SK-N-SH treated with all-trans-retinoic acid at 6 μM for 48 hours (cell line): ENCODE results near the gene FANCG.

Experiments
- ATAC-seq: fragments of 200-7000 bp; cut with Tn5 transposase; 3 replicates; pipeline ENCODE4 v1.9.1; 2020; ENCODE audit warnings: mild to moderate bottlenecking, moderate library complexity
- ARNTL ChIP-seq: fragments of 450-650 bp; formaldehyde crosslinking; IDR thresholded peaks from 2 replicates; pipeline ENCODE4 v1.5.0; 2020; ENCODE audit warnings: low read depth, mild to moderate bottlenecking, moderate library complexity, borderline replicate concordance
- CREB5 ChIP-seq: fragments of 250-450 bp; sonication (Bioruptor Pico); IDR thresholded peaks from 2 replicates; pipeline ENCODE4 v1.5.1; 2020; ENCODE audit warnings: low read depth, mild to moderate bottlenecking, moderate library complexity
- CSDC2 ChIP-seq: fragments of 250-450 bp; sonication (Bioruptor Pico); IDR thresholded peaks from 2 replicates; pipeline ENCODE4 v1.5.0; 2020; ENCODE audit warnings: mild to moderate bottlenecking, moderate library complexity
- CSRNP3 ChIP-seq: fragments of 250-450 bp; sonication (Bioruptor Pico); IDR thresholded peaks from 2 replicates; pipeline ENCODE4 v1.5.1; 2021; ENCODE audit warnings: mild to moderate bottlenecking, moderate library complexity
- ESRRG ChIP-seq: fragments of 250-450 bp; sonication (Bioruptor Pico); IDR thresholded peaks from 2 replicates; pipeline ENCODE4 v1.6.1; 2021; ENCODE audit warnings: mild to moderate bottlenecking
- GLIS3 ChIP-seq: fragments of 250-450 bp; sonication (Bioruptor Pico); IDR thresholded peaks from 2 replicates; pipeline ENCODE4 v1.5.0; 2020; ENCODE audit warnings: mild to moderate bottlenecking, moderate library complexity
- ISL1 ChIP-seq: fragments of 250-450 bp; sonication (Bioruptor Pico); IDR thresholded peaks from 2 replicates; pipeline ENCODE4 v2.1.2; 2022; ENCODE audit warnings: mild to moderate bottlenecking, moderate library complexity
- OSR1 ChIP-seq: fragments of 250-450 bp; sonication (Bioruptor Pico); IDR thresholded peaks from 2 replicates; pipeline ENCODE4 v1.8.0; 2022; ENCODE audit warnings: moderate library complexity, mild to moderate bottlenecking, inconsistent platforms
- PATZ1 ChIP-seq: fragments of 250-450 bp; sonication (Bioruptor Pico); IDR thresholded peaks from 2 replicates; pipeline ENCODE4 v1.8.0; 2020; ENCODE audit warnings: mild to moderate bottlenecking, moderate library complexity, borderline replicate concordance
- PPARA ChIP-seq: fragments of 250-450 bp; sonication (Bioruptor Pico); IDR thresholded peaks from 2 replicates; pipeline ENCODE4 v1.5.0; 2020; ENCODE audit warnings: mild to moderate bottlenecking, borderline replicate concordance
- RARB ChIP-seq: fragments of 250-450 bp; sonication (Bioruptor Pico); IDR thresholded peaks from 2 replicates; pipeline ENCODE4 v1.8.0; 2021; ENCODE audit warnings: mild to moderate bottlenecking, moderate library complexity
- TOX ChIP-seq: fragments of 250-450 bp; sonication (Bioruptor Pico); IDR thresholded peaks from 2 replicates; pipeline ENCODE4 v1.8.0; 2021; ENCODE audit warnings: mild to moderate bottlenecking, moderate library complexity, borderline replicate concordance
- TSHZ2 ChIP-seq: fragments of 250-450 bp; sonication (Bioruptor Pico); IDR thresholded peaks from 2 replicates; pipeline ENCODE4 v1.5.0; 2020; ENCODE audit warnings: mild to moderate bottlenecking, moderate library complexity
- ZC3H10 ChIP-seq: fragments of 250-450 bp; sonication (Bioruptor Pico); IDR thresholded peaks from 2 replicates; pipeline ENCODE4 v1.5.1; 2021; ENCODE audit warnings: mild to moderate bottlenecking, moderate library complexity
- ZFP3 ChIP-seq: fragments of 250-450 bp; sonication (Bioruptor Pico); IDR thresholded peaks from 2 replicates; pipeline ENCODE4 v1.5.0; 2020; ENCODE audit warnings: mild to moderate bottlenecking, moderate library complexity
- ZFP30 ChIP-seq: fragments of 450-650 bp; formaldehyde crosslinking; IDR thresholded peaks from 2 replicates; pipeline ENCODE4 v1.5.0; 2022; ENCODE audit warnings: mild to moderate bottlenecking, moderate library complexity
- ZNF565 ChIP-seq: fragments of 450-650 bp; formaldehyde crosslinking; conservative IDR thresholded peaks from 2 replicates; pipeline ENCODE4 v1.5.0; 2020; ENCODE audit warnings: low read depth, mild to moderate bottlenecking, moderate library complexity
- ZNF70 ChIP-seq: fragments of 450-650 bp; formaldehyde crosslinking; IDR thresholded peaks from 2 replicates; pipeline ENCODE4 v1.5.0; 2020; ENCODE audit warnings: mild to moderate bottlenecking, moderate library complexity
- ZNF8 ChIP-seq: fragments of 450-650 bp; formaldehyde crosslinking; IDR thresholded peaks from 2 replicates; pipeline ENCODE4 v1.5.0; 2020; ENCODE audit warnings: mild to moderate bottlenecking, moderate library complexity

FANCG gene

GRCh38 chr9:35079426-35080341 is at the start of gene FANCG:
TSS of gene FANCG (minus strand) at chr9:35079942. CDS start at chr9:35079524, 418 bp downstream.
- TF ChIP-seq PPARA (CRISPR knock-in tag) (no peak), ZNF70 (CRISPR knock-in tag) (no peak), ZNF565 (CRISPR knock-in tag) (no peak), TSHZ2 (CRISPR knock-in tag) (no peak), ZFP3 (no peak), ZFP30 (CRISPR knock-in tag) (no peak), ZC3H10 (CRISPR knock-in tag) (no peak), ARNTL (CRISPR knock-in tag) (no peak), RARB (CRISPR knock-in tag) (no peak), ESRRG (CRISPR knock-in tag) (no peak)
- ATAC-seq: peak; percentile 95

- no peak for TF ChIP-seq PATZ1 (CRISPR knock-in tag)
- no peak for TF ChIP-seq TOX (CRISPR knock-in tag)
- TF ChIP-seq ZNF565 (CRISPR knock-in tag): no peak
- no peak for TF ChIP-seq GLIS3 (CRISPR knock-in tag)
- no peak for TF ChIP-seq CREB5 (CRISPR knock-in tag)
- TF ChIP-seq CSRNP3: no peak
- TF ChIP-seq ESRRG (CRISPR knock-in tag): no peak
- TF ChIP-seq CSDC2 (CRISPR knock-in tag): no peak
- peak; percentile 78 for ATAC-seq
These were observed 37.3 kb upstream of the FANCG start for GRCh38 chr9:35116898-35117551.

GRCh38 chr9:35116539-35116897 is 36.8 kb upstream of the FANCG start:
- peak; percentile 22 for ATAC-seq
- TF ChIP-seq ZC3H10 (CRISPR knock-in tag): no peak
- no peak for TF ChIP-seq ARNTL (CRISPR knock-in tag)
- no peak for TF ChIP-seq GLIS3 (CRISPR knock-in tag)
- TF ChIP-seq ZFP30 (CRISPR knock-in tag): no peak
- no peak for TF ChIP-seq ZNF8 (CRISPR knock-in tag)
- no peak for TF ChIP-seq ZFP3
- TF ChIP-seq ZNF70 (CRISPR knock-in tag): no peak
- no peak for TF ChIP-seq OSR1 (CRISPR knock-in tag)
- no peak for TF ChIP-seq PATZ1 (CRISPR knock-in tag)
- TF ChIP-seq ISL1 (CRISPR knock-in tag): no peak
